ENCODE data around the gene VTA1. TPM values are rescaled to one million over a fixed set of nuclear protein-coding genes. Genes with fewer than 3 reads are reported as not detected.

VTA1 gene
- total RNA-seq, 1 donor from 2014 or later: 65.3 TPM

DNA sequence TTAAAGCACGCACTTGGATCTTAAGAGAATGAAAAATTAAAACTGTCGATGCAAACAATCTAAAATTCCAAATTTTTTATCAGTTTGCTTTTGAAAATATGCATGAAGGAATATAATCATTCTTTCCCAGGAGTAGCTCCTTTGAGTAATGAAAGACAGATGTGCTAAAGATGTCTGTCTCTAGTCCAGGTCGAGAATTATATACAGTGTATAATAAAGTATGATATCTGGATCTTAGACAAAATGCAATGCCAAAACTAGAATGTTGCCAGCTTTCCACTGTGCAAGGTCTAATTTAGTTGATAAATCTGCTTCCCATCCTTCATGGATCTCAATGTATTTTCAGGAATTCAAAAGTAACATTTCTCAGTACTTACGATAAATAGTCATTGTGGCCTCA, 89.6 kb downstream of the VTA1 start:
- Histone ChIP-seq H3K27me3 (ENCODE audit: insufficient read depth, low read length) (no peaks in the 10 kb centered on the region), H3K36me3 (ENCODE audit: insufficient read depth, low read length) (no peaks in the 10 kb centered on the region), H2AFZ (ENCODE audit: low read depth, low read length) (no peak overlapping the region), H3K4me1 (ENCODE audit: insufficient read depth, low read length) (no peaks in the 10 kb centered on the region), H4K20me1 (ENCODE audit: insufficient read depth, low read length) (no peaks in the 10 kb centered on the region), H3K4me3 (ENCODE audit: insufficient read depth, low read depth, low read length) (no peak overlapping the region), H3K79me2 (ENCODE audit: insufficient read depth, low read length) (no peaks in the 10 kb centered on the region), H3K27ac (ENCODE audit: low read depth, low read length) (no peak overlapping the region), H3K9ac (ENCODE audit: low read length) (no peak overlapping the region), H3K9me3 (ENCODE audit: insufficient read depth, low read depth, low read length) (no peaks in the 10 kb centered on the region), H3K4me2 (ENCODE audit: low read length) (no peak overlapping the region)
- H3K4me1 Mint-ChIP-seq (ENCODE audit: low read depth, unreplicated experiment): no peaks in the 10 kb centered on the region
- H3K36me3 Mint-ChIP-seq (ENCODE audit: low read depth, unreplicated experiment): no peaks in the 10 kb centered on the region
- no peak overlapping the region for H3K27ac Mint-ChIP-seq (ENCODE audit: unreplicated experiment)
- no peak overlapping the region for H3K4me3 Mint-ChIP-seq (ENCODE audit: unreplicated experiment)
- FAIRE-seq (no peak), DNase-seq (ENCODE audit: low read depth) (no peak)
- no peaks in the 10 kb centered on the region for H3K27me3 Mint-ChIP-seq (ENCODE audit: low read depth, unreplicated experiment)
- TF ChIP-seq EZH2 (IDR thresholded peaks at IDR 0.05; ENCODE audit: insufficient read depth, low read length): no peak
- TF ChIP-seq, protein P1, sequence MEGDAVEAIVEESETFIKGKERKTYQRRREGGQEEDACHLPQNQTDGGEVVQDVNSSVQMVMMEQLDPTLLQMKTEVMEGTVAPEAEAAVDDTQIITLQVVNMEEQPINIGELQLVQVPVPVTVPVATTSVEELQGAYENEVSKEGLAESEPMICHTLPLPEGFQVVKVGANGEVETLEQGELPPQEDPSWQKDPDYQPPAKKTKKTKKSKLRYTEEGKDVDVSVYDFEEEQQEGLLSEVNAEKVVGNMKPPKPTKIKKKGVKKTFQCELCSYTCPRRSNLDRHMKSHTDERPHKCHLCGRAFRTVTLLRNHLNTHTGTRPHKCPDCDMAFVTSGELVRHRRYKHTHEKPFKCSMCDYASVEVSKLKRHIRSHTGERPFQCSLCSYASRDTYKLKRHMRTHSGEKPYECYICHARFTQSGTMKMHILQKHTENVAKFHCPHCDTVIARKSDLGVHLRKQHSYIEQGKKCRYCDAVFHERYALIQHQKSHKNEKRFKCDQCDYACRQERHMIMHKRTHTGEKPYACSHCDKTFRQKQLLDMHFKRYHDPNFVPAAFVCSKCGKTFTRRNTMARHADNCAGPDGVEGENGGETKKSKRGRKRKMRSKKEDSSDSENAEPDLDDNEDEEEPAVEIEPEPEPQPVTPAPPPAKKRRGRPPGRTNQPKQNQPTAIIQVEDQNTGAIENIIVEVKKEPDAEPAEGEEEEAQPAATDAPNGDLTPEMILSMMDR (IDR thresholded peaks at IDR 0.05; ENCODE audit: insufficient read depth, low read depth, low read length): no peak
- H3K9me3 Mint-ChIP-seq (ENCODE audit: unreplicated experiment): no peaks in the 10 kb centered on the region

DNA sequence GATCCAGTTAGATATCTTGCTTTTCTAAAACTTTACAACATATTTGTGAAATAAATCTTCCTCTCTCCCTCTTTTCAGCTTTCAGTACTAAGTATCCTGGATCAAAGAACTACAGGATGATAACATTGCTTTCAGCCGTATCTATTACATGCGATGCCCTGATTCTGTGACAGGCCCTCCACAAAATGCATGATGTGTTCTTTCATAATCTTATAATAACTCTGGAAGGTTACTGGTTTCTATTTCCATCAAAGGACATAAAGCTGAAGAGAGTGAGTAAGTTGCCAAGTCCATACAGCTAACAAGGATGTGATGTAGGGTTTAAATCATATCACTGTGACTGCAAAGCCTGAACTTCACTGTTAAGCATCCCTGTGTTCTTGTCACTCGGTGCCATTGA, 91.8 kb downstream of the VTA1 start:
- Histone ChIP-seq H3K4me2 (ENCODE audit: low read length) (no peak overlapping the region), H3K4me3 (ENCODE audit: insufficient read depth, low read depth, low read length) (no peak overlapping the region), H2AFZ (ENCODE audit: low read depth, low read length) (no peak overlapping the region), H3K27ac (ENCODE audit: low read depth, low read length) (no peak overlapping the region), H3K27me3 (ENCODE audit: insufficient read depth, low read length) (no peaks in the 10 kb centered on the region), H3K9me3 (ENCODE audit: insufficient read depth, low read depth, low read length) (no peaks in the 10 kb centered on the region), H3K9ac (ENCODE audit: low read length) (no peak overlapping the region), H3K4me1 (ENCODE audit: insufficient read depth, low read length) (peaks cover 4% of the 10 kb centered on the region), H3K36me3 (ENCODE audit: insufficient read depth, low read length) (no peaks in the 10 kb centered on the region), H3K79me2 (ENCODE audit: insufficient read depth, low read length) (no peaks in the 10 kb centered on the region), H4K20me1 (ENCODE audit: insufficient read depth, low read length) (no peaks in the 10 kb centered on the region)
- no peak for TF ChIP-seq EZH2 (IDR thresholded peaks at IDR 0.05; ENCODE audit: insufficient read depth, low read length)
- TF ChIP-seq, protein P1 (IDR thresholded peaks at IDR 0.05; ENCODE audit: insufficient read depth, low read depth, low read length): no peak
- H3K9me3 Mint-ChIP-seq (ENCODE audit: unreplicated experiment): no peaks in the 10 kb centered on the region
- H3K4me3 Mint-ChIP-seq (ENCODE audit: unreplicated experiment): no peak overlapping the region
- no peaks in the 10 kb centered on the region for H3K36me3 Mint-ChIP-seq (ENCODE audit: low read depth, unreplicated experiment)
- FAIRE-seq (no peak), DNase-seq (ENCODE audit: low read depth) (no peak)
- peaks cover 5% of the 10 kb centered on the region for H3K4me1 Mint-ChIP-seq (ENCODE audit: low read depth, unreplicated experiment)
- no peak overlapping the region for H3K27ac Mint-ChIP-seq (ENCODE audit: unreplicated experiment)
- no peaks in the 10 kb centered on the region for H3K27me3 Mint-ChIP-seq (ENCODE audit: low read depth, unreplicated experiment)

DNA sequence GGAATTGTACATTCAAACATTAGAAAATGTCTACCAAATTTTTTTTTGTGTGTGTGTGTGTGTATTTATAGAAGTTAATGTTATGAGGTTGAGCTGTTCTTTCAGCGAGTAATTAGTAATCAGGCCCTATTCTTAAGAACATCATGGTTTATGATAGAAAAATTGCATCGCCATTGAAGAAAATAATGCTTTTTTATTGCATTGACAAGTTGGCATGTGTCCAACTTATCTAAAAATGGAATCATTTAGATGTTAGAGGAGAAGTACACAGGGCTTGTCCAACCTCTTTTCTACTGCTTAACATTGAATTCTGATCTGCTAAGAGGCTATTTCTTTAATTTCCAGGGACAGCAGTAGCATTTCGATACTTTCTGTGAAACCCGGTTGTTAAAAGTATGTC, 93.1 kb downstream of the VTA1 start:
- no peaks in the 10 kb centered on the region for H3K79me2 ChIP-seq (ENCODE audit: insufficient read depth, low read length)
- FAIRE-seq (no peak), DNase-seq (ENCODE audit: low read depth) (no peak)
- Mint-ChIP-seq H3K27ac (ENCODE audit: unreplicated experiment) (no peak overlapping the region), H3K36me3 (ENCODE audit: low read depth, unreplicated experiment) (no peaks in the 10 kb centered on the region), H3K4me1 (ENCODE audit: low read depth, unreplicated experiment) (peaks cover 5% of the 10 kb centered on the region), H3K9me3 (ENCODE audit: unreplicated experiment) (no peaks in the 10 kb centered on the region), H3K4me3 (ENCODE audit: unreplicated experiment) (no peak overlapping the region), H3K27me3 (ENCODE audit: low read depth, unreplicated experiment) (no peaks in the 10 kb centered on the region)
- H3K27ac ChIP-seq (ENCODE audit: low read depth, low read length): no peak overlapping the region
- H3K9me3 ChIP-seq (ENCODE audit: insufficient read depth, low read depth, low read length): no peaks in the 10 kb centered on the region
- no peaks in the 10 kb centered on the region for H3K36me3 ChIP-seq (ENCODE audit: insufficient read depth, low read length)
- peaks cover 4% of the 10 kb centered on the region for H3K4me1 ChIP-seq (ENCODE audit: insufficient read depth, low read length)
- no peak overlapping the region for H3K4me2 ChIP-seq (ENCODE audit: low read length)
- TF ChIP-seq, protein P1 (IDR thresholded peaks at IDR 0.05; ENCODE audit: insufficient read depth, low read depth, low read length): no peak
- TF ChIP-seq EZH2 (IDR thresholded peaks at IDR 0.05; ENCODE audit: insufficient read depth, low read length): no peak
- H4K20me1 ChIP-seq (ENCODE audit: insufficient read depth, low read length): no peaks in the 10 kb centered on the region
- no peak overlapping the region for H3K9ac ChIP-seq (ENCODE audit: low read length)
- no peaks in the 10 kb centered on the region for H3K27me3 ChIP-seq (ENCODE audit: insufficient read depth, low read length)
- no peak overlapping the region for H2AFZ ChIP-seq (ENCODE audit: low read depth, low read length)
- H3K4me3 ChIP-seq (ENCODE audit: insufficient read depth, low read depth, low read length): no peak overlapping the region
